ENCODE data around the gene LGALS7B. TPM values are rescaled to one million over a fixed set of nuclear protein-coding genes. Genes with fewer than 3 reads are reported as not detected.

Gene LGALS7B
- total RNA-seq, 4 donors from 2014 or later, result 871 to 2,466 (median 1,613) TPM

GRCh38 chr19:38742296-38742695, 46.7 kb upstream of the LGALS7B start:
- DNase-seq, result no peak
- Histone ChIP-seq H3K4me1 (peaks cover under 1 to 13% (median 4%) of the 10 kb centered on the region in 3 donors), H3K27me3 (no peaks in the 10 kb centered on the region), H3K36me3 (no peaks in the 10 kb centered on the region), H3K27ac (no peak overlapping the region), H3K9me3 (no peaks in the 10 kb centered on the region), H3K4me3 (no peak overlapping the region)
- WGBS, 2 donors, result 89 to 93% methylated on average over 8 to 9 of the region's 9 CpGs
- intact Hi-C loops (cut with DNase I), result no loop called here
- TF ChIP-seq POLR2A (IDR thresholded peaks at IDR 0.05) (no peak), CTCF (IDR thresholded peaks at IDR 0.05) (no peak)

GRCh38 chr19:38742906-38743305, 46.1 kb upstream of the LGALS7B start:
- TF ChIP-seq POLR2A (IDR thresholded peaks at IDR 0.05) (no peak), CTCF (IDR thresholded peaks at IDR 0.05) (no peak)
- H3K36me3 ChIP-seq, result no peaks in the 10 kb centered on the region
- no peak for DNase-seq
- H3K27me3 ChIP-seq, result no peaks in the 10 kb centered on the region
- peaks cover 0 to 9% (median 4%) of the 10 kb centered on the region in 3 donors for H3K4me1 ChIP-seq
- no peaks in the 10 kb centered on the region for H3K9me3 ChIP-seq
- intact Hi-C loops (cut with DNase I), result no loop called here
- H3K4me3 ChIP-seq, result no peak overlapping the region
- H3K27ac ChIP-seq, result no peak overlapping the region
- 83 to 93% methylated on average over 3 to 5 of the region's 6 CpGs for WGBS, 2 donors

- no peak for TF ChIP-seq CTCF (IDR thresholded peaks at IDR 0.05)
- TF ChIP-seq POLR2A (IDR thresholded peaks at IDR 0.05), result no peak
- no peaks in the 10 kb centered on the region for H3K27me3 ChIP-seq
- no peaks in the 10 kb centered on the region for H3K9me3 ChIP-seq
- WGBS, 2 donors, result 57 to 67% methylated on average over 3 to 5 of the region's 20 CpGs
- H3K27ac ChIP-seq, result no peak overlapping the region
- no peaks in the 10 kb centered on the region for H3K36me3 ChIP-seq
- DNase-seq, result no peak
- H3K4me1 ChIP-seq, result peaks cover 0 to 9% (median 4%) of the 10 kb centered on the region in 3 donors
- no peak overlapping the region for H3K4me3 ChIP-seq
- intact Hi-C loops (cut with DNase I), result no loop called here
Observed at GRCh38 chr19:38743394-38744297, 45.4 kb upstream of the LGALS7B start.

- H3K27ac ChIP-seq, result no peak within 1 kb of the TSS
- no peaks in the 10 kb centered on the region for H3K36me3 ChIP-seq
- 80 to 87% methylated on average over 3 to 8 of the region's 10 CpGs for WGBS, 2 donors
- no peak for DNase-seq
- no peaks in the 10 kb centered on the region for H3K27me3 ChIP-seq
- intact Hi-C loops (cut with DNase I), result no loop called here
- H3K4me1 ChIP-seq, result peaks cover 0 to 9% (median 4%) of the 10 kb centered on the region in 3 donors
- H3K4me3 ChIP-seq, result no peak within 1 kb of the TSS
- H3K9me3 ChIP-seq, result no peaks in the 10 kb centered on the region
- TF ChIP-seq CTCF (IDR thresholded peaks at IDR 0.05) (no peak), POLR2A (IDR thresholded peaks at IDR 0.05) (no peak)
Observed at GRCh38 chr19:38744298-38744681, 44.7 kb upstream of the LGALS7B start, which contains the start of gene CAPN12. CAPN12 (minus strand) TSS chr19:38744474; CDS start chr19:38744165, 309 bp downstream.

- intact Hi-C loops (cut with DNase I), result no loop called here
- no peak for DNase-seq
- no peak for TF ChIP-seq POLR2A (IDR thresholded peaks at IDR 0.05)
- no peak for TF ChIP-seq CTCF (IDR thresholded peaks at IDR 0.05)
- H3K4me1 ChIP-seq, result peaks cover 0 to 5% (median 0%) of the 10 kb centered on the region in 3 donors
- no peaks in the 10 kb centered on the region for H3K27me3 ChIP-seq
- no peak overlapping the region for H3K4me3 ChIP-seq
- H3K9me3 ChIP-seq, result no peaks in the 10 kb centered on the region
- WGBS, 2 donors, result 66 to 72% methylated on average over 6 of the region's 6 CpGs
- no peaks in the 10 kb centered on the region for H3K36me3 ChIP-seq
- no peak overlapping the region for H3K27ac ChIP-seq
Observed at GRCh38 chr19:38744874-38745273, 44.1 kb upstream of the LGALS7B start.

Data from esophagus squamous epithelium (tissue), 5 donors.